Cardiac muscle cell (in vitro differentiated cells and primary cell): ENCODE results near the gene DNMT3A. TPM values are rescaled to one million over a fixed set of nuclear protein-coding genes. Genes with fewer than 3 reads are reported as not detected.
"Not testable (repeated sequence)": the region's sequence is repeated elsewhere in the genome, so short reads cannot be mapped to it uniquely, and the experiment has no call there.

ENCODE experiments used
- DNase-seq, 2 donors: peaks; one replicate each; pipeline versions ENCODE4 v3.0.0 to v3.0.0-alpha.2; 2010 to 2017; ENCODE audit warnings: low read depth in 1 of 2, low spot score in 1 of 2
- H3K27ac ChIP-seq: fragments of 200-600 bp; sonication (generic); 2 replicates; pipeline ENCODE4 v1.5.1; 2016
- H3K27me3 ChIP-seq: fragments of 200-600 bp; sonication (generic); 2 replicates; pipeline ENCODE4 v1.6.0; 2016; ENCODE audit warnings: control low read depth
- H3K36me3 ChIP-seq: fragments of 200-600 bp; sonication (generic); 2 replicates; pipeline ENCODE4 v1.5.1; 2016; ENCODE audit warnings: control low read depth
- H3K4me1 ChIP-seq: fragments of 200-600 bp; sonication (generic); 2 replicates; pipeline ENCODE4 v1.8.1; 2017; ENCODE audit warnings: low read depth, mild to moderate bottlenecking, mixed run types
- H3K4me3 ChIP-seq: fragments of 200-600 bp; sonication (generic); 2 replicates; pipeline ENCODE4 v1.5.1; 2016; ENCODE audit warnings: mild to moderate bottlenecking
- H3K9me3 ChIP-seq: fragments of 200-600 bp; sonication (generic); 2 replicates; pipeline ENCODE4 v1.5.1; 2017; ENCODE audit warnings: low read depth, mild to moderate bottlenecking, control low read depth
- polyA plus RNA-seq: library from polyadenylated mRNA; unstranded; fragments of >200 nt; fragmentation: Nextera tagmentation; extraction: Ambion mirVana; gene quantifications from 2 replicates; pipeline ENCODE4 v1.2.1, GENCODE V29; 2016
- total RNA-seq: library from RNA; depleted of rRNA; stranded (reverse); fragments of >200 nt; gene quantifications from 2 replicates; pipeline ENCODE4 v1.2.3, GENCODE V29; 2016
- TF ChIP-seq, protein P1 (sequence below): IDR thresholded peaks from 2 replicates; pipeline ENCODE4 v1.5.1; 2012; ENCODE audit warnings: low read depth, mild to moderate bottlenecking, low read length

The DNMT3A gene
- total and polyA plus RNA-seq, 2 experiments from 2014 or later: 52.9 to 116 TPM

DNA sequence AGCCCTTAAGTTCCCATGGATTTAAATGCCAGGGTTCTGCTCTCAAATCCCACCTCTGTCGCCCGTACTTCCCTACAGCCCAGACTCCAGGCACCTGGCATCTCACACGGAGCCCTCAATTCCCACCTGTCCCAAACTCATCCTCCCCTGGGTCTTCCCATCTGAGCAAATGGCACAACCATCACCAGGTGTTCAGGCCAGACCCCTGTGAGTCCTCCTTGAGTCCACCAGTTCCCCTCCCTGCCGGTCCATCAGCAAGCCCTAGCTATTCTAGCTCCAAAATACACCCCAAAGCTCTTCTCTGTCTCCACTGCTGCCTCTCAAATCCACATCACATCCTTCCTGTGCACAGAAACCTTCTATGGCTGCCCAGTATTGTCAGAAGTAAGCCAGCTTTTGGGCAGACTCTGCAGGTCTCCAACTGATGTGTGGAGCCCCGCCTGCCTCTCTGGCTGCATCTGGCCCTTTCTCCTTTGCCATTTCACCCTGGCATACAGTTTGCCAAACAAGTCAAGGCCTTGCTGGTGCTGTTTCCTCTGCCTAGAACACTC is 67.7 kb downstream of the DNMT3A start:
- Histone ChIP-seq H3K4me1 (peaks cover 33% of the 10 kb centered on the region), H3K36me3 (peaks cover 3% of the 10 kb centered on the region), H3K4me3 (no peak overlapping the region), H3K27me3 (no peaks in the 10 kb centered on the region), H3K9me3 (no peaks in the 10 kb centered on the region), H3K27ac (no peak overlapping the region)
- DNase-seq: no peak
- TF ChIP-seq, protein P1, sequence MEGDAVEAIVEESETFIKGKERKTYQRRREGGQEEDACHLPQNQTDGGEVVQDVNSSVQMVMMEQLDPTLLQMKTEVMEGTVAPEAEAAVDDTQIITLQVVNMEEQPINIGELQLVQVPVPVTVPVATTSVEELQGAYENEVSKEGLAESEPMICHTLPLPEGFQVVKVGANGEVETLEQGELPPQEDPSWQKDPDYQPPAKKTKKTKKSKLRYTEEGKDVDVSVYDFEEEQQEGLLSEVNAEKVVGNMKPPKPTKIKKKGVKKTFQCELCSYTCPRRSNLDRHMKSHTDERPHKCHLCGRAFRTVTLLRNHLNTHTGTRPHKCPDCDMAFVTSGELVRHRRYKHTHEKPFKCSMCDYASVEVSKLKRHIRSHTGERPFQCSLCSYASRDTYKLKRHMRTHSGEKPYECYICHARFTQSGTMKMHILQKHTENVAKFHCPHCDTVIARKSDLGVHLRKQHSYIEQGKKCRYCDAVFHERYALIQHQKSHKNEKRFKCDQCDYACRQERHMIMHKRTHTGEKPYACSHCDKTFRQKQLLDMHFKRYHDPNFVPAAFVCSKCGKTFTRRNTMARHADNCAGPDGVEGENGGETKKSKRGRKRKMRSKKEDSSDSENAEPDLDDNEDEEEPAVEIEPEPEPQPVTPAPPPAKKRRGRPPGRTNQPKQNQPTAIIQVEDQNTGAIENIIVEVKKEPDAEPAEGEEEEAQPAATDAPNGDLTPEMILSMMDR: no peak

DNA sequence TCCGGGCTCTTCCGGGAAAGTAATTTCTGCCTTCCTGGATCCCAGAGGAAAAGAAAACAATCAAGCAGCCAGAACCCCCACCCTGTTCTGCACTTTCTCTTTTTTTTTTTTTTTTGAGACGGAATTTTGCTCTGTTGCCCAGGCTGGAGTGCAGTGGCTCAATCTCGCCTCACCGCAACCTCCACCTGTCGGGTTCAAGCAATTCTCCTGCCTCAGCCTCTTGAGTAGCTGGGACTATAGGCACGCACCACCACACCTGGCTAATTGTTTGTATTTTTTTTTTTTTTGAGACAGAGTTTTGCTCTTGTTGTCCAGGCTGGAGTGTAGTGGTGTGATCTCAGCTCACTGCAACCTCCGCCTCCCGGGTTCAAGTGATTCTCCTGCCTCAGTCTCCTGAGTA is 69.0 kb downstream of the DNMT3A start:
- not testable (repeated sequence) for H3K9me3 ChIP-seq, DNase-seq, H3K36me3 ChIP-seq, H3K27me3 ChIP-seq, H3K4me3 ChIP-seq, H3K27ac ChIP-seq
- H3K4me1 ChIP-seq: peaks cover 29% of the 10 kb centered on the region

GRCh38 chr2:25270061-25270460 is 71.7 kb downstream of the DNMT3A start:
- Histone ChIP-seq H3K36me3 (peaks cover 3% of the 10 kb centered on the region), H3K4me3 (no peak overlapping the region), H3K27me3 (no peaks in the 10 kb centered on the region), H3K9me3 (no peaks in the 10 kb centered on the region), H3K27ac (peak overlapping the region; percentile 55), H3K4me1 (peaks cover 6% of the 10 kb centered on the region)
- DNase-seq: no peak
- TF ChIP-seq, protein P1: no peak

- TF ChIP-seq, protein P1: no peak
- Histone ChIP-seq H3K4me3 (no peak overlapping the region), H3K4me1 (peaks cover 6% of the 10 kb centered on the region), H3K27ac (no peak overlapping the region), H3K27me3 (no peaks in the 10 kb centered on the region), H3K9me3 (no peaks in the 10 kb centered on the region), H3K36me3 (no peaks in the 10 kb centered on the region)
- no peak for DNase-seq
These were observed 72.5 kb downstream of the DNMT3A start for GRCh38 chr2:25269233-25269632.

DNA sequence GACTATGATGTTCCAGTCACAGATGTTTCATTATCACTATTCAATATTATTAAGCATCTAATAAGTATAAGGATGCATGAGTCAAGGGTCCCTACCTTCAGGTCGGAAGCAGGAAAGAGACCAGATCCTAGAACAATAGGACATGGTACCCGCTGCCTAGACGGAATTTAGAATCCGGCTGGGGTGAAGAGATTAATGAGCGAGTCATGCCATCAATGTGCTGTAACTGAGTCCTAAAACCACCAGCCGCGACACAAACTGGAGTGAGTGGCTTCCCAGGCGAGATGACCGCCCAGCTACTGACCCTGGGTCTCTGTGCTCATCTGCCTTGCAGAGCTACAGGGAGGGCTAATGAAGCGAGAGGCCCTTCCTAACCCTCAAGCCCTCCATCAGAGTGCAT is 73.6 kb downstream of the DNMT3A start:
- H3K27me3 ChIP-seq: no peaks in the 10 kb centered on the region
- no peak overlapping the region for H3K27ac ChIP-seq
- no peak for DNase-seq
- H3K9me3 ChIP-seq: no peaks in the 10 kb centered on the region
- no peaks in the 10 kb centered on the region for H3K36me3 ChIP-seq
- H3K4me1 ChIP-seq: peaks cover 12% of the 10 kb centered on the region
- TF ChIP-seq, protein P1: no peak
- H3K4me3 ChIP-seq: no peak overlapping the region

- Histone ChIP-seq H3K4me1 (peaks cover 12% of the 10 kb centered on the region), H3K36me3 (no peaks in the 10 kb centered on the region), H3K9me3 (no peaks in the 10 kb centered on the region), H3K4me3 (no peak overlapping the region), H3K27ac (no peak overlapping the region), H3K27me3 (no peaks in the 10 kb centered on the region)
- DNase-seq: no peak
- TF ChIP-seq, protein P1: no peak
These were observed 75.3 kb downstream of the DNMT3A start for GRCh38 chr2:25266399-25266798.
